Rectal smooth muscle tissue (tissue), 1 donor: ENCODE results near the gene LILRA1.
"Not testable (repeated sequence)": the region's sequence is repeated elsewhere in the genome, so short reads cannot be mapped to it uniquely, and the experiment has no call there.

ENCODE experiments used
- H3K27ac ChIP-seq: one replicate; pipeline ENCODE4 v1.7.0; 2013; ENCODE audit warnings: low read depth, low read length, inconsistent platforms
- H3K27me3 ChIP-seq: one replicate; pipeline ENCODE4 v1.7.0; 2013; ENCODE audit warnings: low read length; ENCODE audit not compliant: control insufficient read depth, insufficient read depth
- H3K36me3 ChIP-seq: one replicate; pipeline ENCODE4 v1.7.0; 2013; ENCODE audit warnings: low read length; ENCODE audit not compliant: control insufficient read depth, insufficient read depth
- H3K4me1 ChIP-seq: one replicate; pipeline ENCODE4 v1.7.0; 2013; ENCODE audit warnings: low read length; ENCODE audit not compliant: control insufficient read depth, insufficient read depth
- H3K4me3 ChIP-seq: one replicate; pipeline ENCODE4 v1.7.0; 2013; ENCODE audit warnings: low read length
- H3K9ac ChIP-seq: one replicate; pipeline ENCODE4 v1.7.0; 2013; ENCODE audit warnings: low read length

LILRA1 gene

DNA sequence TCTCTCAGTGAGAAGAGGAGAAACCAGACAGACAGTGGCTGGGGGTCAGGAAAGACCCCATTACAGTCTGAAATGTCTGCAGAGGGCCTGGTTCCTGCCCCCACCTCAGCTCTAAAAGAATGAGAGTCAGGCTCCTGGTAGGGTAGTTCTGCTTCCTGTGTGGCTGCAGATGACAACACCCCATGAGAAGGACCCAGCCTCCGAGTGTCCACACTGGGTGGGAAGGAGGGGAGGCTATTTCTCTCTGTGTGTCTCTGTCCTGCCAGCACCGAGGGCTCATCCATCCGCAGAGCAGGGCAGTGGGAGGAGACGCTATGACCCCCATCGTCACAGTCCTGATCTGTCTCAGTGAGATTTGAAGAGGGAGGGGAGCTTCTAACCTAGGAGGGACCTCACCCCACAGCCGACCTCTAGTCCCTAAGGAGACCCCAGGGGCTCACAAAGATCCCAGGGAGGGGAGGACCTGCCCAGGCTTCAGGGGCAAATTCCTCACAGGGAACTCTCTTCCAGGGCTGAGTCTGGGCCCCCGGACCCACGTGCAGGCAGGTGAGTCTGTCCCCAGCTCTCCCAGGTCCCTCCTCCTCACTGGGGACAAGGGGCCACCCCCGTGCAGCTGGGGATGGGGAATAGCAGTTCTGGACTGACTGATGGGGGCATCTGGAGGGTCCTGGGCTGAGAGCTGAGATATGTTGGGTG is 647 bp downstream of the LILRA1 start:
- not testable (repeated sequence) for H3K9ac ChIP-seq, H3K36me3 ChIP-seq, H3K27me3 ChIP-seq, H3K27ac ChIP-seq, H3K4me1 ChIP-seq, H3K4me3 ChIP-seq

DNA sequence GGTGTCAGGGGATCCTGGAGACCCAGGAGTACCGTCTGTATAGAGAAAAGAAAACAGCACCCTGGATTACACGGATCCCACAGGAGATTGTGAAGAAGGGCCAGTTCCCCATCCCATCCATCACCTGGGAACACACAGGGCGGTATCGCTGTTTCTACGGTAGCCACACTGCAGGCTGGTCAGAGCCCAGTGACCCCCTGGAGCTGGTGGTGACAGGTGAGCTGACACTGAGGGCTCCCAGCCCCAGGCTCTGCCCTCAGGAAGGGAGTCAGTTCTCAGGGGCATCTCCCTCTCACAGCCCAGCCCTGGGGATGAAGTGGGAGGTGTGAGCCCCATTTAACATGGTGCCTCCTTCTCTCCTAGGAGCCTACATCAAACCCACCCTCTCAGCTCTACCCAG is 1.3 kb downstream of the LILRA1 start:
- H3K36me3 ChIP-seq: no peaks in the 10 kb centered on the region
- H3K27ac ChIP-seq: no peak overlapping the region
- H3K4me3 ChIP-seq: no peak overlapping the region
- no peaks in the 10 kb centered on the region for H3K27me3 ChIP-seq
- no peak overlapping the region for H3K9ac ChIP-seq
- no peaks in the 10 kb centered on the region for H3K4me1 ChIP-seq

DNA sequence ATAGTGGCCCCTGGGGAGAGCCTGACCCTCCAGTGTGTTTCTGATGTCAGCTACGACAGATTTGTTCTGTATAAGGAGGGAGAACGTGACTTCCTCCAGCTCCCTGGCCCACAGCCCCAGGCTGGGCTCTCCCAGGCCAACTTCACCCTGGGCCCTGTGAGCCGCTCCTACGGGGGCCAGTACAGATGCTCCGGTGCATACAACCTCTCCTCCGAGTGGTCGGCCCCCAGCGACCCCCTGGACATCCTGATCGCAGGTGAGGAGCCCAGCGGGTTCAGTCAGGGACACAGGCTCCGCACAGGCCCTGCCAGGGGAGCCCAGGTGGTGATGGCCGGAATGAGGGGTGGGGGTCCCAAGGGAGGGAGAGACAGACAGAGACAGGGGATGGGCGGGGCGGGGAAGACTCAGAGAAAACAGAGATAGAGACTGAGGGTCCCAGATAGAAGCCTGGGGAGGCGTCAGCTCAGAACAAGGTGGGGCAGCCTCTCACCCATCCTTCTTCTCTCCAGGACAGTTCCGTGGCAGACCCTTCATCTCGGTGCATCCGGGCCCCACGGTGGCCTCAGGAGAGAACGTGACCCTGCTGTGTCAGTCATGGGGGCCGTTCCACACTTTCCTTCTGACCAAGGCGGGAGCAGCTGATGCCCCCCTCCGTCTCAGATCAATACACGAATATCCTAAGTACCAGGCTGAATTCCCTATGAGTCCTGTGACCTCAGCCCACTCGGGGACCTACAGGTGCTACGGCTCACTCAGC is 2.4 kb downstream of the LILRA1 start:
- not testable (repeated sequence) for H3K27me3 ChIP-seq, H3K4me1 ChIP-seq, H3K36me3 ChIP-seq, H3K9ac ChIP-seq, H3K27ac ChIP-seq, H3K4me3 ChIP-seq

DNA sequence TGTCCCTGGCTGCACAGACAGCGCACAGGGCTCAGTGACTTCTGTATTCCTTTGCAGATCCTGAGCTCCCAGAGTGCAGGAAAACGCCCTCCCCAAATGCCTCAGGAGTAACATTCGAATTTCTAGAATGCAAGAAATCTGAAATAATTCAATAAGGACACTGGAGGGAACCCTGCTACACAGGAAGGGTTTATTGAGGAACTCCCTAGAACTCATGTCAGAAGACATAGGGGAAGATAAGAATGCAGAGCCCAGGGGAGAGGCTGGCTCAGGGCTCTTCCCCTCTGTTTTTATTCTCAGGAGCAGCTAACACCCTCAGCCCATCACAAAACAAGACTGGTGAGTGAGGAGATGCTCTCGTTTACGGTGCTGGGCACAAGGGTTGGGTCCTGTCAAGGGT is 6.8 kb downstream of the LILRA1 start:
- Histone ChIP-seq H3K36me3 (no peaks in the 10 kb centered on the region), H3K27ac (no peak overlapping the region), H3K27me3 (no peaks in the 10 kb centered on the region), H3K9ac (no peak overlapping the region), H3K4me1 (no peaks in the 10 kb centered on the region), H3K4me3 (no peak overlapping the region)

DNA sequence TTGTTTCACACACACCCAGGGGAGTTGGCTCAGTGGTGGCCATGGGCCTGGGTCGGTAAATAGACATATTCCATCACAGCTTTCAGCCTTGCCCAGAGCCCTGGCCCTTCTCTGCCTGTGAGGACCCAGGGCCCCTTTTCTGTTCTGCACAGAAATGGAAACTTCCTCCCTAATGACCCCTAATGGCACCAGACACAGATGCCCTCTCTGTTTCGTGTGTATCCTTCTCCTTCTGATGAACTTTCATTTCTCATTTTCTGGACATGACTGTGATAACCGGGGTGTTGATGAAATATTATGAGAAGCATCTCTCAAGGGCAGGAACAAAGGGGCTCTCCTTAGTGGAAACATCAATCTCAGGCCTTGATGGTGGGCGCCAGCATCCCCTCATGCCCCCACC is 12.8 kb downstream of the LILRA1 start:
- no peak overlapping the region for H3K9ac ChIP-seq
- no peaks in the 10 kb centered on the region for H3K36me3 ChIP-seq
- no peaks in the 10 kb centered on the region for H3K4me1 ChIP-seq
- H3K4me3 ChIP-seq: no peak overlapping the region
- H3K27me3 ChIP-seq: no peaks in the 10 kb centered on the region
- H3K27ac ChIP-seq: no peak overlapping the region

DNA sequence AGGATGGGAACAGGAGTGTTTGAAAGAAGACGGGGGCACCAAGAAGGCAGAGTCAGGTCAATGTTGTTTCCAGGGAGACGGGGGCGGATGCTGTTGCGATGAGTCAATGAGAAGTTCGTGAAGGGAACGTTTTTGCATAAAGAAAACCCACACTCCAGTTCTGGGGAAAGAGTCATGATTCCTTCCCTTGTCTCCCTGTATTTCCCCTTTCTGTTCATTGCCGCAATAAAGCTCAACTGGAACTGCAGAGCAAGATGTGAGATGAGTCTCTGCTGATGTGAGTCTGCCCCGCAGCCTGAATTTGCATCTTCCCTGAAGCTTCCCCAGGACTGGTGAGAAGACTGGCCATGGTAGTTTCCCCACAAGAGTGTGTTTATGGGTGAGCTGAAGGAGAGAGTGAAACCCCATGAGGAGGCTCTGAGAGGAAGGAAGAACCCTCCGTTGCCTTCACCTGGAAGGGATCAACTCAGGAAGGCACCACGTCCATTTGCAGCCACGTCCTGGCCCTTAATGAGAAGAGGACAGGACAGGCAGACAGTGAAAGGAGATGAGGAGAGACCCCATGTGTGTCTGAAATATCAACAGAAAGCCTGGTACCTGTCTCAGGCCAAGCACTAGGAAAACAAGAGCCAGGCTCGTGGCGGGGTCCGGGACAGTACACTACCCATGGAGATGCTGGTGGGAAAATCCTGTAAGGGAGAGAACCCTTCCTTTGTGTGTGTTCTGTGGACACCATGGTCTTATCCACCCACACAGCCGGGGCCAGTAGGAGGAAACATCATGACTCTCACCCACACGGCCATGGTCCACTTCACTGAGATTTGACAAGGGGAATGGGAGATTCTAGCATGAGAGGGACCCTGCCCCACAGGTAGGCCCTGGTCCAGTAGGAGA is 13.7 kb downstream of the LILRA1 start:
- Histone ChIP-seq H3K9ac (no peak overlapping the region), H3K27me3 (no peaks in the 10 kb centered on the region), H3K27ac (no peak overlapping the region), H3K4me1 (no peaks in the 10 kb centered on the region), H3K4me3 (no peak overlapping the region), H3K36me3 (no peaks in the 10 kb centered on the region)

DNA sequence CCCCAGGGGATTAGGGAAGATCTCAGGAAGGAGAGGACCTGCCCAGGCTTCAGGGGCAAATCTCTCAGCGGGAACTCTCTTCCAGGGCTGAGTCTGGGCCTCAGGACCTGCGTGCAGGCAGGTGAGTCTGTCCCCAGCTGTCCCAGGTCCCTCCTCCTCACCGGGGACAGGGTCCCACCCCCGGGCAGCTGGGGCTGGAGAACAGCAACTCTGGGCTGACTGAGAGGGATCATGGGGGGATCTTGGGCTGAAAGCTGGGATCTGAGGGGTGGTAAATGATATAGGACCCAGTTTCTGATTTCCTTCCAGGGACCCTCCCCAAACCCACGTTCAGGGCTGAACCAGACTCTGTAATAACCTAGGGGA is 14.3 kb downstream of the LILRA1 start:
- no peak overlapping the region for H3K4me3 ChIP-seq
- H3K9ac ChIP-seq: no peak overlapping the region
- H3K27me3 ChIP-seq: no peaks in the 10 kb centered on the region
- H3K4me1 ChIP-seq: no peaks in the 10 kb centered on the region
- no peak overlapping the region for H3K27ac ChIP-seq
- H3K36me3 ChIP-seq: no peaks in the 10 kb centered on the region

DNA sequence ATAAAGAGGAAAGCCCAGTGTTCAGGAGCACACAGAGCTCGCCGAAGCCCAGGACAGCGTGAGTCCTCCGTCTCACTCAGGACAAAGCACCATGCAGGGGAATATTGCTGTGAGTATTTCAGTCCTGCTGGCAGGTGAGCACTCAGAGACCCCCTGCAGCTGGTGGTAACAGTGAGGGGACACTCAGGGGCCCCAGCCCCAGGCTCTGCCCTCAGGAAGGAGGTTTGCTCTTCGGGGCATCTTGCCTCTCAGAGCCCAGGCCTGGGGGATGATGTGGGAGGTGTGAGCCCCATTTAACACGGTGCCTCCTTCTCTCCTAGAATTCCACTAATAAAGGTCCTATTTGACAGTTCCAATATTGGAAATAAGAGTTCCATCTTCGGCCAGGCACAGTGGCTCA is 14.8 kb downstream of the LILRA1 start:
- no peak overlapping the region for H3K27ac ChIP-seq
- no peaks in the 10 kb centered on the region for H3K4me1 ChIP-seq
- no peak overlapping the region for H3K9ac ChIP-seq
- no peaks in the 10 kb centered on the region for H3K27me3 ChIP-seq
- no peak overlapping the region for H3K4me3 ChIP-seq
- H3K36me3 ChIP-seq: no peaks in the 10 kb centered on the region

DNA sequence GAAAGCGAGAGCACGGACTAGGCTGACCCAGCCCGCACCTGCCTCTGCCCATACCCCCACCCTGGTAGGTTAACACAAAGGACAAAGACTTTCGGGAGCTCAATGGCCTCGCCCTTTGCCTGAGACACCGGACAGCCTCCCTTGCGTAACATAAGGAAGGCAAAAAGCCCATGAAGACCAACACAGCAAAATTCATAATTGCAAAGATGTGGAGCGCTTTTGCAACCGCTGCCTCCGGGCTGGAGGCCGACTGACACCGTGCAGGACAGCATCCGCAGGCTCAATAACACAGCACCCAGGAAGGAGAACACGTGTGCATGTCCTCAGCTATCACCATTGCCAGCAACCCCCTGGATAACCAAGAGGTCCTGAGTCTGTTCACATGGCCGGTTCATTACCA is 15.4 kb downstream of the LILRA1 start:
- Histone ChIP-seq H3K4me1 (no peaks in the 10 kb centered on the region), H3K9ac (no peak overlapping the region), H3K4me3 (no peak overlapping the region), H3K27me3 (no peaks in the 10 kb centered on the region), H3K27ac (no peak overlapping the region), H3K36me3 (no peaks in the 10 kb centered on the region)

DNA sequence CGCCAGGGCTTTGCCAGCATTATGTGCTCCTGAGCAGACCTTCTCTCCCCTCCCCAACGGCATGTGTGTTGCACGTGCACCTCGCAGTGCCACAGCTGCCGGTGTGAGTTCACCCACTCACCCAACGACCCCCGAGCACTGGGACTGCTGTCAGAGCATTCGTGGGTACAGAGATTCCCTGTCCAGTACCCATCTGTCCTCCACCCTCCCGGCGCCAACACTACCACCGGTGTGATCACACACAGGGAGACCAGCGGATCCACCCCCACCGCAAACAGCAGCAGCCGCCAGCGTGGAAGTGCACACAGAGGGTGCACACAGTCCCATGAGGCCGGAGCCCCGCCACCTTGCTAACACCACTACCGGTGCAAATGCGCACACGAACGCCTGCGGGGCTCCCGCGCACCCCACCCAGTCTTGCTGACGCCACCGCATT is 15.9 kb downstream of the LILRA1 start:
- Histone ChIP-seq H3K27ac (no peak overlapping the region), H3K4me3 (no peak overlapping the region), H3K9ac (no peak overlapping the region)

DNA sequence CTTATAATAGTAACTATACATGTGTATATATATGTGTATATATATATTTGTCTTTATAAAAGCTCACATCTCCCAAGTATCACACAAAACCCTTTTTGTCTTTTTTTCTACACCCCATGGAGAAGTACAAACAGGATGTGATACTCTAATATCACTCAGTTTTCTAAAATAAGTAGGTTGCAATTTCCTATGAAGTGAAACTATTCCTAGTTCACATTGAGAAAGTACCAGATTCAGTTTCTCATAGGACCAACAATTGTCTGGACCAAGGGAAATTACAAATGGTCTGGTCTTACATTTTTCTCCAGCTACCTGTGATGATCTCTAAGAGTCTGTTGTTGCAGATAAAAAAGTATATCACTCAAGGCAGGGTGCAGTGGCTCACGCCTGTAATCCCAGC is 19.0 kb downstream of the LILRA1 start:
- Histone ChIP-seq H3K27ac (no peak overlapping the region), H3K4me1 (no peaks in the 10 kb centered on the region), H3K36me3 (no peaks in the 10 kb centered on the region), H3K9ac (no peak overlapping the region), H3K4me3 (no peak overlapping the region), H3K27me3 (no peaks in the 10 kb centered on the region)

More for the DNA sequence above, 15.9 kb downstream of the LILRA1 start:
- H3K36me3 ChIP-seq: no peaks in the 10 kb centered on the region
- no peaks in the 10 kb centered on the region for H3K27me3 ChIP-seq
- H3K4me1 ChIP-seq: no peaks in the 10 kb centered on the region

DNA sequence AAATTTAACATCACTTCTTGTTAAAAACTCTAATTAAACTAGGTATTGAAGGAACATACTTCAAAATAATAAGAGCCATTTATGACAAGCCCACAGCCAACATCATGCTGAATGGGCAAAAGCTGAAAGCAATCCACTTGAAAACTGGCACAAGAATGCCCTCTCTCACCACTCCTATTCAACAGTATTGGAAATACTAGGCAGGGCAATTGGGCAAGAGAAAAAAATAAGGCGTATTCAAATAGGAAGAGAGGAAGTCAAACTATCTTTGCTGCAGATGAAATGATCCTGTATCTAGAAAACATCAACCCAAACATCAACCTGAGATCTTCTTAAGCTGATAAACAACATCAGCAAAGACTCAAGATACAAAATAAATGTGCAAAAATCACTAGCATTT is 21.3 kb downstream of the LILRA1 start:
- H3K4me3 ChIP-seq: no peak overlapping the region
- H3K27ac ChIP-seq: no peak overlapping the region

More for the DNA sequence above, 21.3 kb downstream of the LILRA1 start:
- no peaks in the 10 kb centered on the region for H3K4me1 ChIP-seq
- no peaks in the 10 kb centered on the region for H3K36me3 ChIP-seq
- H3K9ac ChIP-seq: no peak overlapping the region
- no peaks in the 10 kb centered on the region for H3K27me3 ChIP-seq
